Left lung (tissue), 10 donors: ENCODE measurements around the gene CHCHD3. TPM values are rescaled to one million over a fixed set of nuclear protein-coding genes. Genes with fewer than 3 reads are reported as not detected.
A peak's percentile ranks its signal among the peaks of the same experiment; 100 is the strongest.

Experiments used
- ATAC-seq: fragments of 200-7000 bp; cut with Tn5 transposase; one replicate; pipeline ENCODE4 v1.9.1; 2020; ENCODE audit warnings: moderate library complexity
- DNase-seq, 4 donors: peaks; one replicate each; pipeline ENCODE4 v3.0.0-alpha.2; 2013 to 2020
- H3K27ac ChIP-seq, 2 donors: fragments of 200-600 bp; sonication (generic) in 1 of 2; one replicate each; pipeline versions ENCODE4 v1.5.0 to v1.8.0; 2020 to 2021
- H3K27me3 ChIP-seq, 2 donors: fragments of 200-600 bp; sonication (generic) in 1 of 2; one replicate each; pipeline versions ENCODE4 v1.5.0 to v1.8.0; 2020 to 2021
- H3K36me3 ChIP-seq, 2 donors: fragments of 200-600 bp; sonication (generic) in 1 of 2; one replicate each; pipeline versions ENCODE4 v1.5.0 to v1.8.0; 2020 to 2021
- H3K4me1 ChIP-seq, 2 donors: fragments of 200-600 bp; one replicate each; pipeline ENCODE4 v1.8.0; 2021
- H3K4me3 ChIP-seq, 2 donors: fragments of 200-600 bp; sonication (generic) in 1 of 2; one replicate each; pipeline versions ENCODE4 v1.5.0 to v1.8.0; 2020 to 2021; ENCODE audit warnings: mild to moderate bottlenecking in 1 of 2
- H3K9me3 ChIP-seq, 2 donors: fragments of 200-600 bp; sonication (generic) in 1 of 2; one replicate each; pipeline versions ENCODE4 v1.5.0 to v1.8.0; 2020 to 2021
- CTCF ChIP-seq, 2 donors: fragments of 200-600 bp; sonication (generic) in 1 of 2; IDR thresholded peaks; one replicate each; pipeline versions ENCODE4 v1.5.0 to v1.8.0; 2021; ENCODE audit warnings: antibody characterized with exemption in 2 of 2
- intact Hi-C, 2 donors: fragments of 100-400 bp; cut with DNase I; formaldehyde crosslinking; loops; one replicate each; pipeline versions ENCODE4 v1.11.2 to v1.14.2; 2022
- polyA plus RNA-seq, 6 donors: library from polyadenylated mRNA; unstranded; fragments of 120-200 nt; gene quantifications; one replicate each; pipeline ENCODE4 v1.2.1, GENCODE V29; 2013; ENCODE audit not compliant: insufficient read length in 6 of 6
- total RNA-seq, 2 donors: library from RNA; stranded (reverse); fragmentation: NEBNext Ultra II Directional; extraction: Animal tissue kit (Norgen Biotek cat#: 25700); gene quantifications; one replicate each; pipeline ENCODE4 v1.2.1, GENCODE V29; 2021
- donor health status: DM: no; HTN: yes; CAD: no.
- donor health status: DM: no; HTN: no; CAD: no.

CHCHD3 gene
- total and polyA plus RNA-seq, 8 donors = 45.4 to 58.9 (median 54.5) TPM

GRCh38 chr7:132766660-132767059 lies 315.2 kb downstream of the CHCHD3 start:
- H3K27ac ChIP-seq = peak overlapping the region in 1 of 2 donors; percentile 74
- no peak overlapping the region for H3K4me3 ChIP-seq
- no peak for ATAC-seq
- no peak for TF ChIP-seq CTCF (IDR thresholded peaks at IDR 0.05)
- no peaks in the 10 kb centered on the region for H3K4me1 ChIP-seq
- H3K27me3 ChIP-seq = no peaks in the 10 kb centered on the region
- no peaks in the 10 kb centered on the region for H3K36me3 ChIP-seq
- intact Hi-C loops = no loop called here
- H3K9me3 ChIP-seq = peaks cover 5 to 17% of the 10 kb centered on the region in 2 donors
- no peak for DNase-seq

GRCh38 chr7:132765861-132766260 lies 316.0 kb downstream of the CHCHD3 start:
- Histone ChIP-seq H3K4me1 (no peaks in the 10 kb centered on the region), H3K27ac (no peak overlapping the region), H3K36me3 (no peaks in the 10 kb centered on the region), H3K27me3 (no peaks in the 10 kb centered on the region), H3K4me3 (no peak overlapping the region), H3K9me3 (peaks cover 5 to 17% of the 10 kb centered on the region in 2 donors)
- intact Hi-C loops = no loop called here
- ATAC-seq (no peak), DNase-seq (no peak)
- no peak for TF ChIP-seq CTCF (IDR thresholded peaks at IDR 0.05)

GRCh38 chr7:132764762-132765161 lies 317.1 kb downstream of the CHCHD3 start:
- ATAC-seq (no peak), DNase-seq (no peak)
- H3K36me3 ChIP-seq = no peaks in the 10 kb centered on the region
- no peaks in the 10 kb centered on the region for H3K4me1 ChIP-seq
- intact Hi-C loops = no loop called here
- H3K27ac ChIP-seq = no peak overlapping the region
- no peak for TF ChIP-seq CTCF (IDR thresholded peaks at IDR 0.05)
- H3K27me3 ChIP-seq = no peaks in the 10 kb centered on the region
- H3K9me3 ChIP-seq = peaks cover 5 to 11% of the 10 kb centered on the region in 2 donors
- no peak overlapping the region for H3K4me3 ChIP-seq

GRCh38 chr7:132760866-132761265 lies 321.0 kb downstream of the CHCHD3 start:
- Histone ChIP-seq H3K27me3 (no peaks in the 10 kb centered on the region), H3K4me1 (no peaks in the 10 kb centered on the region), H3K27ac (no peak overlapping the region), H3K4me3 (no peak overlapping the region), H3K9me3 (no peaks in the 10 kb centered on the region), H3K36me3 (no peaks in the 10 kb centered on the region)
- no peak for DNase-seq
- ATAC-seq = no peak
- no peak for TF ChIP-seq CTCF (IDR thresholded peaks at IDR 0.05)
- intact Hi-C loops = no loop called here

- ATAC-seq (no peak), DNase-seq (no peak)
- no peak overlapping the region for H3K4me3 ChIP-seq
- H3K27ac ChIP-seq = no peak overlapping the region
- H3K36me3 ChIP-seq = no peaks in the 10 kb centered on the region
- intact Hi-C loops = no loop called here
- H3K9me3 ChIP-seq = no peaks in the 10 kb centered on the region
- TF ChIP-seq CTCF (IDR thresholded peaks at IDR 0.05) = no peak
- no peaks in the 10 kb centered on the region for H3K27me3 ChIP-seq
- H3K4me1 ChIP-seq = no peaks in the 10 kb centered on the region
Observed at GRCh38 chr7:132760244-132760623, 321.7 kb downstream of the CHCHD3 start.
